BJ (cell line): ENCODE measurements around the gene DENND2A. TPM values are rescaled to one million over a fixed set of nuclear protein-coding genes. Genes with fewer than 3 reads are reported as not detected.
"Not testable (repeated sequence)": the region's sequence is repeated elsewhere in the genome, so short reads cannot be mapped to it uniquely, and the experiment has no call there.

Source experiments
- CTCF ChIA-PET: fragments of 350-600 bp; formaldehyde crosslinking; extraction: SDS; loops from one replicate; lab custom pipeline; 2021; ENCODE audit warnings: antibody characterized with exemption, inconsistent platforms; lab: Yijun Ruan, JAX
- POLR2A ChIA-PET: fragments of 300-600 bp; sonication (Branson Sonifier 250); formaldehyde crosslinking; extraction: SDS; loops from one replicate; lab custom pipeline; 2021; ENCODE audit warnings: antibody characterized with exemption; lab: Charles Lee
- DNase-seq: peaks from one replicate; pipeline ENCODE4 v3.0.0-alpha.2; 2011; ENCODE audit warnings: low read depth
- H3K27me3 ChIP-seq: 2 replicates; pipeline ENCODE4 v1.6.0; 2011; ENCODE audit warnings: low read length; ENCODE audit not compliant: control insufficient read depth, insufficient read depth
- H3K36me3 ChIP-seq: 2 replicates; pipeline ENCODE4 v1.5.1; 2011; ENCODE audit warnings: low read length; ENCODE audit not compliant: control insufficient read depth, insufficient read depth
- H3K4me3 ChIP-seq: 2 replicates; pipeline ENCODE4 v1.5.1; 2011; ENCODE audit warnings: low read depth, mild to moderate bottlenecking, control low read depth, low read length
- CTCF ChIP-seq: IDR thresholded peaks from 2 replicates; pipeline ENCODE4 v1.5.1; 2011; ENCODE audit warnings: low read depth, mild to moderate bottlenecking, control low read depth, inconsistent platforms, low read length, moderate library complexity; ENCODE audit not compliant: insufficient read depth
- polyA plus RNA-seq: library from polyadenylated mRNA; depleted of rRNA; stranded (reverse); fragments of >200 nt; gene quantifications from 2 replicates; pipeline ENCODE4 v1.2.3, GENCODE V29; 2011

The DENND2A gene
- polyA plus RNA-seq, 1 experiment, result 3.3 TPM

- DNase-seq, result no peak
- Histone ChIP-seq H3K27me3 (no peaks in the 10 kb centered on the region), H3K36me3 (no peaks in the 10 kb centered on the region; the same call in 1 of the 2 replicates), H3K4me3 (no peak overlapping the region)
- ChIA-PET CTCF (interaction anchor here (0.7 to 1.3 kb wide), 2 partner anchors 13 to 479 kb away, joined by 3 read pairs; no protein-coding TSS in a partner anchor), POLR2A (no interaction called here)
- no peak for TF ChIP-seq CTCF
Measured at GRCh38 chr7:140564643-140565042, 76.0 kb downstream of the DENND2A start.

GRCh38 chr7:140562926-140563481 is 77.6 kb downstream of the DENND2A start:
- ChIA-PET POLR2A (no interaction called here), CTCF (no interaction called here)
- DNase-seq, result no peak
- TF ChIP-seq CTCF, result no peak
- 0 out of 2 replicates have a peak, but pooled peaks cover 2% of the 10 kb centered on the region for H3K36me3 ChIP-seq
- H3K4me3 ChIP-seq, result no peak overlapping the region
- H3K27me3 ChIP-seq, result no peaks in the 10 kb centered on the region

GRCh38 chr7:140559410-140559809 is 81.2 kb downstream of the DENND2A start:
- ChIA-PET CTCF (interaction anchor here (1.1 kb wide), 1 partner anchor 94 kb away, joined by 3 read pairs; no protein-coding TSS in a partner anchor), POLR2A (no interaction called here)
- H3K4me3 ChIP-seq, result no peak overlapping the region
- H3K36me3 ChIP-seq, result 0 out of 2 replicates have a peak, but pooled peaks cover 2% of the 10 kb centered on the region
- H3K27me3 ChIP-seq, result no peaks in the 10 kb centered on the region
- DNase-seq, result no peak
- no peak for TF ChIP-seq CTCF

- Histone ChIP-seq H3K36me3 (0 out of 2 replicates have a peak, but pooled peaks cover 2% of the 10 kb centered on the region), H3K27me3 (no peaks in the 10 kb centered on the region), H3K4me3 (no peak overlapping the region)
- ChIA-PET CTCF (no interaction called here), POLR2A (no interaction called here)
- no peak for TF ChIP-seq CTCF
- DNase-seq, result no peak
Measured at GRCh38 chr7:140557809-140558518, 82.6 kb downstream of the DENND2A start.

GRCh38 chr7:140557069-140557468 is 83.5 kb downstream of the DENND2A start:
- ChIA-PET POLR2A (no interaction called here), CTCF (no interaction called here)
- Histone ChIP-seq H3K4me3 (no peak overlapping the region), H3K27me3 (no peaks in the 10 kb centered on the region), H3K36me3 (0 out of 2 replicates have a peak, but pooled peaks cover 2% of the 10 kb centered on the region)
- no peak for TF ChIP-seq CTCF
- DNase-seq, result no peak

GRCh38 chr7:140553236-140553635 is 87.4 kb downstream of the DENND2A start:
- H3K4me3 ChIP-seq, POLR2A ChIA-PET, DNase-seq: not testable (repeated sequence)

More at GRCh38 chr7:140553236-140553635, 87.4 kb downstream of the DENND2A start:
- H3K36me3 ChIP-seq, H3K27me3 ChIP-seq, CTCF ChIA-PET: not testable (repeated sequence)
